Stimulated activated CD8-positive, alpha-beta memory T cell treated with anti-CD3 and anti-CD28 coated beads, Interleukin-7, amount 100 ng/mL, for 4 hours (primary cell): ENCODE measurements around the gene LCLAT1.
A peak's percentile ranks its signal among the peaks of the same experiment; 100 is the strongest.

ENCODE experiments used
- DNase-seq, 2 donors: peaks; one replicate each; pipeline ENCODE4 v3.0.0-alpha.2; 2020; ENCODE audit warnings: low read depth in 2 of 2

The LCLAT1 gene

DNA sequence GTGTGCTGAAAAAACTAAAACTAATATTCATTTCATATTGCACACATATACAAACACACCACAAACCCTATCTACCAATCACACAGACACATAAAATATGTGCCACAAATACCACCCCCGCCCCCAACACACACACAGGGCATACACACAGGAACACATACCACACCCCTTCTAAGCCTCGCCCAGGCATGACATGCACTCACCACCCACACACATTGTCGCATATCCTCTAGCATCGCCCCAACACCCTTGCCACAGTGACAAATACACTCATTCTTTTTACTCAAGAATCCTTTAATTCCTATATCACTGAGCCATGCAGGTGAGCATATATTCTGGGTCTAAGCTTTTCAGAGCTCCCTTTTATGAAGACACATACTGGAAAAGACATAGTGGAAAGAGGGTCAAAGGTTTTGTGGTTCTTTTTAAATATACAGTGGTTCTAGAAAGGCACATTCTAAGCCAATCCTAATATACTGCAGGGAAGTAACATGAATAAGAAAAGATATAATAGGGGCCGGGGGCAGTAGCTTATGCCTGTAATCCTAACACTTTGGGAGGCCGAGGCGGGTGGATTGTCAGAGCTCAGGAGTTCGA is 24.5 kb upstream of the LCLAT1 start:
- peak; percentile 82 to 88 for DNase-seq

- no peak for DNase-seq
Observed at GRCh38 chr2:30424231-30424630, 22.8 kb upstream of the LCLAT1 start.

GRCh38 chr2:30425326-30425725 is 21.7 kb upstream of the LCLAT1 start:
- DNase-seq = no peak

GRCh38 chr2:30427606-30428347 is 19.3 kb upstream of the LCLAT1 start:
- DNase-seq = no peak

DNA sequence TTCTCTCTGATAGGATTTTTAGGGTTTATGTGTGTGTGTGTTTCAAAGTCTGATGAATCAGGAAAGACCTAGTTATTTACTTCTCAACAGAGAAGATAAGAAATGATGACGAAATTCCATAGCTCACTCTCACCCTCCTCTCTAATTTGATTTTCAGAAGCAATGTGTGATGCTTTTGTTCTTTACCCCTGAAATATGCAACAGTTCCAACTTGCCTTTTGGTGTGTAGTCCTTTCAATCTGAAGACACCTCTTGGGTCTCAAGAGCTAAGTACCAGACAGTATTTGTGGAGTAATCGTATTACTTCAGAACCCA is 18.7 kb upstream of the LCLAT1 start:
- no peak for DNase-seq

- DNase-seq = no peak
Observed at GRCh38 chr2:30428827-30429461, 18.1 kb upstream of the LCLAT1 start.

- no peak for DNase-seq
Observed at GRCh38 chr2:30433541-30434299, 13.3 kb upstream of the LCLAT1 start.

DNA sequence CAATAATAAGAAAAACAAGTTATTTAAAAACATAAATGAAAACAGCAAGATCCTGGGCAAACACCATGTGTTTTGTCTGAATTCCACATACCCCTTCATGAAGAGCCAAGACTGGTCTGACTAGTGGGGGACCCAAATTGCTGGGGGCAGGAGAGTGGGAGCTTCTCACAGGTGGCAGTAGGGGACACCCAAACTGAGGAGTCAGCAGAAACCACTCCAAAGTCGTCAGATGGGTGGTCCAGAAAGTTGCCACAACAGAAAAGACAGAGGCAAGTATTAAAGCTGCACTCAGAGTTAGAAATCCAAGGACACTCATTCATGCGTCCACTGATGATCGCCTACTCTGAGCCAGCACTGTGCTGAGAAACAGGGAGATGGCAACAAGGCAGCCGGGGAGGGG is 12.3 kb upstream of the LCLAT1 start:
- no peak for DNase-seq

DNA sequence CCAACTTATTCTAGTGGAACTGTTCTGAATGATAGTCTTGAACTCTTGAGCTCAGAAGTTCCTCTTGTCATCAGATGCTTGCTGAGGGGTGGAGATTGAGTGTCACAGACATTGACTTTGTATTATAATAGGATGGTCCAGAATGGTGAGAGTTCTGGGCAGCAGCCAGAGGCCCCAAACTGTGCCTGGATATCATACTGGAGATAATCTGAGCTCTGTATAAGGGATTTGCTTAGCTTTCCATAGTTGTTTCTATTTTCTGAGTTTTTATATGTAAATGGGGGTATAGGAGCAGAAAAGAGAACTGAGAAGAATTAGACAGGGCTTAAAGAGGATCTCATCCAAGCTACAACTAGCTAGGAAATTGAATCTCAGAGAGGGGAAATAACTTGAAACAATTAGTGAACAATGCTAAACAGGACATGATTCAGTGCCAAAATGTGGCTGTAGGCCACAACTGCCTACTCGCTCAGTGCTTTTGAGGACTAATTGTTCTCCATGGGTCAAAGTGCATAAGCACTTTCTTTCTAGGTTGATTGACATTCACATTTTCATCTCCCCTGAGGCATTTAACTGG is 10.1 kb upstream of the LCLAT1 start:
- DNase-seq = no peak

DNA sequence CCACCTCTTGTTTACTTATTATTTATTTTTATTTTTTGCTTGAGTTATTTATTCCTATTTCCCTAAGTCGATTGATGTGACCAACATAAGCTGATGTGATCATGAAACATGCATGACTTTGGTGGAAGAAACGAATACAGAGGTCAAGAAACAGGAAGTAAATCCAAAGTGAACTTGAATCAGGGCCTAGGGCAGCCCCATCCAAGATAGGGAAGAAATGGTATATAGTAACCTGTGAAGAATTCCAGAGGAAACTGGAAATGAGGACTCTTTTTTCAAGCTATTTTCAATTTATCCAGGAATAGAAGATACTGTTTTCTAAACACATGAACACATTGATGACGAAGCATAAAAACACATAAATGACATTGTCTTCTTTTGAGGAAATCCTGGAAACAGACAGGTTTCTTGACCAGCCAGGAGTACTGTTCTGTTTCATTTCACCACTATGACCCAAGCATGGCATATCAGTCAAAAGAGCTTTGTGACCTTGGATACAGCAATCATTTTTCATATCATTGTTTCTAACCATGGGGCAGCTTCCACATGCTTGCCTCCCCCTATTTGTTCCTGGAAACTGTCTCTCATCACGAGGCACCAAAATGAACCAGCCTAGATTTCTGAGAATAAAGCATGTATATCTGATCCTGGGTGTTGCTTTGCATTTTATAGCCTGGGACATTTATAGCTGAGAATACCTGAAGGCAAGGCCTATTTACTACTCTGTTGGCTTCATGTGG is 9.1 kb upstream of the LCLAT1 start:
- DNase-seq = no peak

DNA sequence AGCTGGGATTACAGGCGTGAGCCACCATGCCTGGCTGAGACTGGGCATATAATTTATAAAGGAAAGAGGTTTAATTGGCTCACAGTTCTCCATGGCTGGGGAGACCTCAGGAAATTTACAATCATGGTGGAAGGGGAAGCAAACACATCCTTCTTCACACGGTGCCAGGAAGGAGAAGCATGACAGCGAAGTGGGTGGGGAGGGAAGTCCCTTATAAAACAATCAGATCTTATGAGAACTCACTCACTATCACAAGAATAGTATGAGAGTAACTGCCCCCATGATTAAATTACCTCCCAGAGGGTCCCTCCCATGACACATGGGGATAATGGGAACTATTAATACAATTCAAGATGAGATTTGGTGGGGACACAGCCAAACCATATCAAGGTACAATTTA is 7.8 kb upstream of the LCLAT1 start:
- DNase-seq = no peak

DNA sequence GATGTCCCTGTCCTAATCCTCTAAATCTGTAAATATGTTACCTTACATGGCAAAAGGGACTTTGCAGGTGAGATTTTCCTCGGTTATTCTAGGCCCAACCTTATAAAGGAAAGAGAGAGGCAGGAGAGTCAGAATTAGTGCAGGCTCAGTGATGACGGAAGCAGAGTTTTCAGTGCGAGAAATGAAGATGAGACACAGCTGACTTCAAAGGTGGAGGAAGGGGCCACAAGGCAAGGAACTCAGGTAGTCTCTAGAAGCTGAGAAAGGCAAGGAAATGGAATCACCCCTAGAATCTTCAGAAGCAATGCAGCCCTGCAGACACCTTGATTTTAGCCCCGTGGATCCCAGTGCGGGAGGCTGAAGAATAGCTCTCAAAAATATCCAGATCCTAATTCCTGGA is 7.2 kb upstream of the LCLAT1 start:
- no peak for DNase-seq

DNA sequence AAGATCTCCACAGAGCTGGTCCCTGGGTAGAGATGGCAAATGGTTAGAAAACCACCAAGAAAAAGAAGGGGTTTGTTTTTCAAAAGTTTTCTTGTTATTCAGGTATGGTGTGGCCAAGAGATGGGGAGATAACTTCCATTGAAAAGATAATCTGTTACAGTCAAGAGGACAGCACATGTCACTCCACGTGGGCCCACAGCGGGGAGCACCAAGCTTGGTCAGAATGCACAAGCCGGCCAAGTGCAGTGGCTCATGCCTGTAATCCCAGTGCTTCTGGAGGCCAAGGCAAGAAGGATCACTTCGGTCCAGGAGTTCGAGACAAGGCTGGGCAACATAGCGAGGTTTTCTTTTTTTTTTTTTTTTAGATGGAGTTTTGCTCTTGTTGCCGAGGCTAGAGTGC is 6.0 kb upstream of the LCLAT1 start:
- DNase-seq = no peak

DNA sequence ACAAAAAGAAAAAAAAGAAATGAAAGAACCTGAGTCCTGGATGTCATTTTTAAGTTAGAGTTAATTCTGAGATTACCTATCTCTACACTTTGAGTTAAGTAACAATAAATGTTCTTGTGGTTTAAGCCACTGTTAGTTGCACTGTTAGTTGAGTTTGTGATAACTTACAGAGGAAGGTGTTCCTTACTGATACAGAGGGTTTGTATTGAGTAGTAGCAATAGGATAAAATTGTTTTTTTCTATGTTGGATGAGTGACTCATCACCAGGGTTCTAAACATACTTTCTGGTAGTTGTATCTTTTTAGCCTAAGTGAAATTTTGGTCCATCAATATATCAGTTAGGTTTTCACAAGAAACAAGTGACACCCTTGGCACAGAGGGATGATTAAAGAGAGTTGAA is 4.0 kb upstream of the LCLAT1 start:
- DNase-seq = no peak

DNA sequence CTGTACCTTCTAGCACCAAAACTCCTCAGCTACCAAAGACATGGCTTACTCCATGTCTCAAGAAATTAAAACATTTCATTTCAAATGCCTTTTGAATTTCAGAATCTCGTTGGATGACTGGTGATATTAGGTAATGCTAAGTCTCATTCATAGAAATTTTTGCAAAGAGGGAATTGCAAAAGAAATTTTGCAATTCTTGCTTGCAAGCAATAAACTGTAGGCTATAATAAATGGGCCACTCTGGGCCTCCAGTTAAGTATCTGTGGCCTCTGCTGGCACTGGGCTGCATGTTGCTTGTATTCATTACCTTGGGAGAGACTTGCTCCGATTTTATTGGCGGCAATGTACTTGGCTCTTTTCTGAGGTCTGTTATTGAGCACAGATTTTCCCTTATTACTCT is 2.8 kb upstream of the LCLAT1 start:
- no peak for DNase-seq

DNA sequence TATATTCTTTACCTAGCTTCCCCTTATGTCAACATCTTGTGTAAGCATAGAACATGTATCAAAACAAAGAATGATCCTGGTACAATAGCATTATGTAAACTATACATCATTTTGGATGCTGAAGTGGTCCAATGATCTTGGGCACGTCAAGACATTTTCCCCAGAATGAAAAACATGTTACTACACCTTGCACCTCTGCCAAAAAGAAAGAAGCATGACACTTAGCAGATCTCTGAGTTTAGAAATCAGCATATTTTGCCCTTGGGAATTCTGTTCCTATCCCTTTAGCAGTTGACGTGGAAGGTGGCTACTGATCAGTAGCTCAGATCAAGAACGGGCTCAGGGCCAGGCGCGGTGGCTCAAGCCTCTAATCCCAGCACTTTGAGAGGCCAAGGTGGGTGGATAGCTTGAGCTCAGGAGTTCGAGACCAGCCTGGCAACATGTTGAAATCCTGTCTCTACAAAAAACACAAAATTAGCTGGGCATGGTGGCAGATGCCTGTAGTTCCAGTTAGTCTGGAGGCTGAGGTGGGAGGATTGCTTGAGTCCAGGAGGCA is 1.7 kb upstream of the LCLAT1 start:
- no peak for DNase-seq

DNA sequence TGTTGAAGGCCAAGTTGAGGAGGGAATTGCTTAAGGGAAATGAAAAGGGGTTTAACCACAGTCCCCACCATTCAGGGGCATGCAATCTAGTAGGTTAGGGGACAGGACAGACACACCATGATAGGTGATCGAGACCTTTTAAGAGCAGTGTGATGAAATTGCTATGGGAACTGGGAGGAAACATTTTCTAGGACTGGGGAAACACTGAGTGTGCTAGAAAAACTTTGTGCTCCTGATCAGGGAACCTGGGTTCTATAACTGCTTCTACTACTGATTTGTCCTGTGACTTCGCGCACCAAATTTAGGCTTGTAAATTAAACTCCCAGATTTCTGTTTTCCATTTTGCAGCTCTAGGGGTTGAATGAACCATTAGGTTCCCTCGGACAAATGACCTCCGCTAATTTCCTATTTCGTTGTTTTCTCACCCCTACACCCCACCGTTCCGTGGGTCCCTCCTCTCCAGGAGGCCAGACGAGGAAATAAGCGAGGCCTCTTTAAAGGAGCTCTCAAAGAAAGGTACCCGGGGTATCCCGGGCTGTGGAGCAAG is 371 bp upstream of the LCLAT1 start:
- no peak for DNase-seq

- DNase-seq = no peak
Observed at GRCh38 chr2:30448308-30448707, 1.3 kb downstream of the LCLAT1 start.

DNA sequence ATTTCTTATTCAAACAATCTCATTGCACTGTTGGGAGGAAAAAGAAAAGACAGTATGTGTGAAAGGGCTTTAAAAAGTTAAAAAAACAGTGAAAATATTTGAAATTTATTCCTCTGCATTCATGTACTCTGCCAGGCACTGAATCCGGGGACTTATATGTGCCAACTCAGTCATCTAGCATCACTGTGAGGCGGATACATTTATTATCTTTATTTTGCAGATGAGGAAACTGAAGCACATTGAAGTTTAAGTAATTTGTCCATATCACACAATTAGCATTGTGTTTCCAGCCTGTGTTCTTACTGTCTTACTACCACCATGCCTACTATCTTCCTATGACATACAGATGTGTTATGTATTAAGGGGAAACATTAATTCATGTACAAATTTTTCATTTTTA is 1.8 kb downstream of the LCLAT1 start:
- no peak for DNase-seq

DNA sequence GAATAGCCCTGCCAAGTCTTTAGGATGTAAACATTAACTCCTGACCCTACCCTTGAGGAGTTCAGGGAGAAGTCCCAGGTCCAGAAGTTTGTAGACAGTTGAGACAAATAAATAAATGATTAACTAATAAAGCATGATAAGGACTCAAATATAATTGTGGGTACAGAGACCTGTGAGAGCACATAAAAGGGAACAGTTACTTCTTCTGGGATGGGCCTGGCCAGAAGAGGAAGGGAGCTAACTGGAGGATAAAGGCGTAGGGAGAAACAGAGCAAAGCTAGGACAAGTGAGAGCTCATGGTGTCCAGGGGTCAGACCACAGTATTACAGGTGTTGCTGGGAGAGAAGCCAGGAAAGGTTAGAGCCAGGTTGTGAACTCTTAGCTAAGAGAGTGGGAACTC is 3.0 kb downstream of the LCLAT1 start:
- DNase-seq = no peak

- no peak for DNase-seq
Observed at GRCh38 chr2:30453498-30453897, 6.5 kb downstream of the LCLAT1 start.
